ENCODE measurements around the gene KCND2.
"Not testable (repeated sequence)": the region's sequence is repeated elsewhere in the genome, so short reads cannot be mapped to it uniquely, and the experiment has no call there.

Gene KCND2

GRCh38 chr7:120502825-120503224 lies 229.8 kb downstream of the KCND2 start:
- DNase-seq, result no peak

GRCh38 chr7:120504386-120504785 lies 231.4 kb downstream of the KCND2 start:
- DNase-seq, result no peak

- DNase-seq, result no peak
These were observed 232.8 kb downstream of the KCND2 start for GRCh38 chr7:120505770-120506169.

GRCh38 chr7:120512701-120513100 lies 239.7 kb downstream of the KCND2 start:
- no peak for DNase-seq

- DNase-seq, result no peak
These were observed 246.2 kb downstream of the KCND2 start for GRCh38 chr7:120519224-120519623.

- no peak for DNase-seq
These were observed 249.1 kb downstream of the KCND2 start for GRCh38 chr7:120521761-120522737.

GRCh38 chr7:120523985-120524384 lies 251.0 kb downstream of the KCND2 start:
- no peak for DNase-seq

- no peak for DNase-seq
These were observed 254.0 kb downstream of the KCND2 start for GRCh38 chr7:120526902-120527509.

GRCh38 chr7:120529736-120530135 lies 256.8 kb downstream of the KCND2 start:
- no peak for DNase-seq

GRCh38 chr7:120538335-120538734 lies 265.4 kb downstream of the KCND2 start:
- no peak for DNase-seq

GRCh38 chr7:120539321-120539720 lies 266.3 kb downstream of the KCND2 start:
- no peak for DNase-seq

GRCh38 chr7:120547605-120548004 lies 274.6 kb downstream of the KCND2 start:
- DNase-seq, result no peak

GRCh38 chr7:120550494-120551048 lies 277.6 kb downstream of the KCND2 start:
- no peak for DNase-seq

GRCh38 chr7:120553491-120553890 lies 280.5 kb downstream of the KCND2 start:
- DNase-seq, result no peak

GRCh38 chr7:120554960-120555571 lies 282.1 kb downstream of the KCND2 start:
- DNase-seq, result peak; percentile 10

GRCh38 chr7:120564145-120564544 lies 291.2 kb downstream of the KCND2 start:
- no peak for DNase-seq

- DNase-seq, result no peak
These were observed 294.2 kb downstream of the KCND2 start for GRCh38 chr7:120567204-120567603.

GRCh38 chr7:120578657-120579056 lies 305.7 kb downstream of the KCND2 start:
- not testable (repeated sequence) for DNase-seq

GRCh38 chr7:120582916-120583315 lies 309.9 kb downstream of the KCND2 start:
- DNase-seq, result no peak

GRCh38 chr7:120583899-120584586 lies 311.1 kb downstream of the KCND2 start:
- no peak for DNase-seq

GRCh38 chr7:120586571-120586970 lies 313.6 kb downstream of the KCND2 start:
- no peak for DNase-seq

- no peak for DNase-seq
These were observed 314.3 kb downstream of the KCND2 start for GRCh38 chr7:120587243-120587642.

- DNase-seq, result no peak
These were observed 315.4 kb downstream of the KCND2 start for GRCh38 chr7:120588416-120588815.
